IPS-18a (cell line): ENCODE measurements around the gene ITSN1.
"Not testable (repeated sequence)": the region's sequence is repeated elsewhere in the genome, so short reads cannot be mapped to it uniquely, and the experiment has no call there.

Experiments used
- H3K27ac ChIP-seq: one replicate; pipeline ENCODE4 v1.5.1; 2013; ENCODE audit warnings: low read length
- H3K27me3 ChIP-seq: one replicate; pipeline ENCODE4 v1.6.1; 2013; ENCODE audit warnings: mild to moderate bottlenecking, low read length; ENCODE audit not compliant: control insufficient read depth, insufficient read depth
- H3K36me3 ChIP-seq: one replicate; pipeline ENCODE4 v1.6.1; 2013; ENCODE audit warnings: low read depth, low read length; ENCODE audit not compliant: control insufficient read depth
- H3K4me1 ChIP-seq: one replicate; pipeline ENCODE4 v1.6.1; 2013; ENCODE audit warnings: low read depth, low read length; ENCODE audit not compliant: control insufficient read depth
- H3K4me3 ChIP-seq: one replicate; pipeline ENCODE4 v1.5.1; 2013; ENCODE audit warnings: low read length
- H3K9ac ChIP-seq: one replicate; pipeline ENCODE4 v1.6.1; 2013; ENCODE audit warnings: mild to moderate bottlenecking, low read length, moderate library complexity
- H3K9me3 ChIP-seq: one replicate; pipeline ENCODE4 v1.6.1; 2013; ENCODE audit warnings: low read depth, low read length; ENCODE audit not compliant: control insufficient read depth

The ITSN1 gene

GRCh38 chr21:33860332-33860879, 218.1 kb downstream of the ITSN1 start:
- peaks cover 16% of the 10 kb centered on the region for H3K4me1 ChIP-seq
- no peaks in the 10 kb centered on the region for H3K36me3 ChIP-seq
- no peaks in the 10 kb centered on the region for H3K9me3 ChIP-seq
- no peaks in the 10 kb centered on the region for H3K27me3 ChIP-seq
- H3K9ac ChIP-seq, result no peak overlapping the region
- H3K27ac ChIP-seq, result no peak overlapping the region
- H3K4me3 ChIP-seq, result no peak overlapping the region

DNA sequence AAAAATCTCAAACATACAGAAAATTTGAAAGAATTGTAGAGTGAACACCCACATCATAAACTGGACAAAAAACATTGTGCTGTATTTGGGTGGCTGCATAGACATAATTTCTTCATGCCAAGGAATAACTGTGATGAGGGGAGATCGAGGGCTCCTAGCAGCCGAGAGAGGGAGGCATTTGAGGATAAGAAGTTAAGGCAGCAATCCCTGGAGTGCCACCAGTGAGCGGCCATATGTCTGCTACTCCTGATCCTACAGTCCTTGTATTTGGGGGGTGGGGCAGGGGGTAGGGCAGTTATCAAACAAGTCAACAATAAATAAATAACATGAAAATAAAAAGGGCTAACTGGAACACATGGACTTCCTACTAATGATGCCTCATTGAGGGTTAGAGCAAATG, 218.8 kb downstream of the ITSN1 start:
- Histone ChIP-seq H3K9me3 (no peaks in the 10 kb centered on the region), H3K9ac (no peak overlapping the region), H3K4me3 (no peak overlapping the region), H3K27ac (no peak overlapping the region), H3K27me3 (no peaks in the 10 kb centered on the region), H3K4me1 (peaks cover 16% of the 10 kb centered on the region), H3K36me3 (no peaks in the 10 kb centered on the region)

DNA sequence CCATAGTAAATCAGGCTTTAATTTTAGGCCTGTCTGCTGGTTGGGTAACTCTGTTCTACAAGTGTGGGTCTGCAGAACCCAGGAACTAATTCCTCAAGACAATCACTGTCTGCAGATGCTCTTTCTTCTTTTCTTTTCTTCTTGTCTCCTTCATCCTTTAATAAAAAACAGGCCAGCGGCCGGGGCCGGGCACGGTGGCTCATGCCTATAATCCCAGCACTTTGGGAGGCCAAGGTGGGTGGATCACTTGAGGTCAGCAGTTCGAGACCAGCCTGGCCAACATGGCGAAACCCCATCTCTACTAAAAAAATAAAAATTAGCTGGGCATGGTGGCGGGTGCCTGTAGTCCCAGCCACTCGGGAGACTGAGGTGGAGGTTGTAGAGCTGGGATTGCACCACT, 220.9 kb downstream of the ITSN1 start:
- H3K4me1 ChIP-seq, result peaks cover 11% of the 10 kb centered on the region
- H3K9ac ChIP-seq, H3K9me3 ChIP-seq, H3K36me3 ChIP-seq, H3K27ac ChIP-seq, H3K4me3 ChIP-seq, H3K27me3 ChIP-seq: not testable (repeated sequence)

DNA sequence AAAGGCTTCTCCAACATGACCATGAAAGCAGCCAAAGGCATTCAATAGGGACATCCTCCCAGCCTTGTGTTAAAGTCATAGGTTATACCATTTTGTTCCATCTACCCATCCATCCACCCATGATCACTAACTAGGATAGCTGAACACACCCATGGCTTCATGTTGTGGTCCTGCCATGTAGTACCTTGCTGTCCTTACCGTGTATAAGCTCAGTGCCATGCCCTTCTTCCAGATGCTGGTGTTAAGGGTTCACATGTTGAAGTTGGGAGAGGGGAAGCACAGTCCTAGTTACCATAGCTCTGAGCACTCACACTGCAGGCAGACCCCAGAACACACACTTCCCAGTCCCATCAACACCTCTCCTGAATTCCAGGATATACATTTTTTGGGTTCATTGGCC, 221.8 kb downstream of the ITSN1 start:
- peaks cover under 1% of the 10 kb centered on the region for H3K4me1 ChIP-seq
- no peak overlapping the region for H3K9ac ChIP-seq
- H3K9me3 ChIP-seq, result no peaks in the 10 kb centered on the region
- H3K4me3 ChIP-seq, result no peak overlapping the region
- H3K27ac ChIP-seq, result no peak overlapping the region
- H3K36me3 ChIP-seq, result no peaks in the 10 kb centered on the region
- no peaks in the 10 kb centered on the region for H3K27me3 ChIP-seq

DNA sequence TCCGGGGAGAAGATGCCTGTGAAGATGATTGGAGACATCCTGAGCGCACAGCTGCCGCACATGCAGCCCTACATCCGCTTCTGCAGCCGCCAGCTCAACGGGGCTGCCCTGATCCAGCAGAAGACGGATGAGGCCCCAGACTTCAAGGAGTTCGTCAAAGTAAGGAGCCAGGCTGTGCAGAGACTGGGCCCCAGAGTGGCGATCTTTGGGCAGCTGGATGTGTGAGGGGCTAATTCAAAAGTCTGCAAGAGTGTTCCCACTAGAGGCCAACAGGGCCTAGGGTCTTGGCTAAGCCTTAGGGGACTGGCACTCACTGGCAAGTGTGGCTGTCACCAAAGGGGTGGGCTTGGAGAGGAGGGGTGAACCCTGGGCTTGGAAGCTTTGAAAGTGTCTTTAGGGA, 222.9 kb downstream of the ITSN1 start:
- H3K9ac ChIP-seq, result no peak overlapping the region
- no peaks in the 10 kb centered on the region for H3K27me3 ChIP-seq
- no peaks in the 10 kb centered on the region for H3K9me3 ChIP-seq
- H3K36me3 ChIP-seq, result no peaks in the 10 kb centered on the region
- no peaks in the 10 kb centered on the region for H3K4me1 ChIP-seq
- no peak overlapping the region for H3K27ac ChIP-seq
- H3K4me3 ChIP-seq, result no peak overlapping the region

GRCh38 chr21:33865996-33866575, 223.8 kb downstream of the ITSN1 start:
- no peaks in the 10 kb centered on the region for H3K9me3 ChIP-seq
- H3K4me3 ChIP-seq, result no peak overlapping the region
- no peak overlapping the region for H3K27ac ChIP-seq
- H3K36me3 ChIP-seq, result no peaks in the 10 kb centered on the region
- no peaks in the 10 kb centered on the region for H3K27me3 ChIP-seq
- H3K9ac ChIP-seq, result no peak overlapping the region
- H3K4me1 ChIP-seq, result no peaks in the 10 kb centered on the region

DNA sequence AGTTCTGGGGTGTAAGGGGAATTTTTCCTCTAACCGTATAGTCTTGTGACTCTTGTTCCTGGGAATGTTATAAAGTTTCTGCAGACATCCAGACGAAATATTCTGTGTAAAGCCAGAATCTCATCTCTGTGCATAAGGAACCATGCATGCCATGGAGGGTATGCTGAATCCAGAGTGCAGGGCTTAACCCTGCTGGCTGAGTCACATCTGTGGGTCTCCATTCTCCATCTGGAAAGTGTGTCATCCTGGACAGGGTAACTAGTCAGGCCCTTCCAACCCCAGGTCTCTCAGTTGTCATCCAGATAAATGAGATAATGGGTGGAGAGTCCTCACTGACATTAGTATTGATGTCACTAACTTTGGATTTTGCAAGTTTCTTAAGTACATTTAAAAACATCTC, 224.5 kb downstream of the ITSN1 start:
- Histone ChIP-seq H3K9ac (no peak overlapping the region), H3K4me1 (no peaks in the 10 kb centered on the region), H3K9me3 (no peaks in the 10 kb centered on the region), H3K27me3 (no peaks in the 10 kb centered on the region), H3K36me3 (no peaks in the 10 kb centered on the region), H3K4me3 (no peak overlapping the region), H3K27ac (no peak overlapping the region)

DNA sequence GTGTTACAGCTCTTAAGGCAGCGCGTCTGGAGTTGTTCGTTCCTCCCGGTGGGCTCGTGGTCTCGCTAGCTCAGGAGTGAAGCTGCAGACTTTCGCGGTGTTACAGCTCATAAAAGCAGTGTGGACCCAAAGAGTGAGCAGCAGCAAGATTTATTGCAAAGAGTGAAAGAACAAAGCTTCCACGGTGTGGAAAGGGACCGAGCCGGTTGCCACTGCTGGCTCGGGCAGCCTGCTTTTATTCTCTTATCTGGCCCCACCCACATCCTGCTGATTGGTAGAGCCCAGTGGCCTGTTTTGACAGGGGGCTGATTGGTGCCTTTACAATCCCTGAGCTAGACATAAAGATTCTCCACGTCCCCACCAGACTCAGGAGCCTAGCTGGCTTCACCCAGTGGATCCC, 225.6 kb downstream of the ITSN1 start:
- H3K27me3 ChIP-seq, H3K36me3 ChIP-seq, H3K4me1 ChIP-seq, H3K4me3 ChIP-seq, H3K9me3 ChIP-seq, H3K27ac ChIP-seq, H3K9ac ChIP-seq: not testable (repeated sequence)

DNA sequence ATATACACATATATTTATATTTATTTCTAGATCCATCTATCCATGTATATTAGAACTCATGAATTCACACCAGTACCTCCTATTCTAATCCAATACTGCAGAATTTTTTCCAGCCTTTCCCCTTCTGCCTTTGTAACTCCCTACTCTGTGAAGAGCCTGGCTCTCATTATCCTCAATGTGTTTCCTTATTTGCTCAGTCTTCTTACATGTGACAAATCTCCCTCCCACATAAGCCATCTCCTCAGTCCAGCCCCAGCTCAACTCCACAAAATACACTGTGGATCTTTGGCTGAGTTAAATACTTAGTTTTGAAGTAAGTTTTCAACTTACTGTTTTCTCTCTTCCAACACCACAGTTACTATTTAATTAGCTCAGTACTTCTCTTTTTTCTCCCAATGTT, 227.6 kb downstream of the ITSN1 start:
- no peaks in the 10 kb centered on the region for H3K36me3 ChIP-seq
- no peak overlapping the region for H3K4me3 ChIP-seq
- no peak overlapping the region for H3K27ac ChIP-seq
- no peaks in the 10 kb centered on the region for H3K9me3 ChIP-seq
- H3K4me1 ChIP-seq, result no peaks in the 10 kb centered on the region
- no peak overlapping the region for H3K9ac ChIP-seq
- H3K27me3 ChIP-seq, result no peaks in the 10 kb centered on the region

DNA sequence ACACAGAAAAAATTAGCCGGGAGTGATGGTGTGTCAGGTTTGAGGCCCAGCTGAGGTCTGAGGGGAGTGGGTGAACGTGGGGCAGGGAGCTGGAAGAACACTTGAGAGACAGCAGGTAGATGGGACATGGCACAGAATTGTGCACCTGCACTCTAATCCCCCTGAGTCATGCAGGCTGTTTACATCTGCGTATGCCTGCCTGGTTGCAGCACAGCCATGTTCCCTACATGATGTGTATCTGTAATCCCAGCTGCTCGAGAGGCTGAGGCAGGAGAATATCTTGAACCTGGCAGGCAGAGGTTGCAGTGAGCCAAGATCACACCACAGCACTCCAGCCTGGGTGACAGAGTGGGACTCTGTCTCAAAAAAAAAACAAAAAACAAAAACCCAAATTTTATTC, 228.5 kb downstream of the ITSN1 start:
- no peak overlapping the region for H3K4me3 ChIP-seq
- H3K9me3 ChIP-seq, result no peaks in the 10 kb centered on the region
- H3K9ac ChIP-seq, result no peak overlapping the region
- no peak overlapping the region for H3K27ac ChIP-seq
- H3K4me1 ChIP-seq, result no peaks in the 10 kb centered on the region
- no peaks in the 10 kb centered on the region for H3K27me3 ChIP-seq
- H3K36me3 ChIP-seq, result no peaks in the 10 kb centered on the region

GRCh38 chr21:33871171-33871570, 228.9 kb downstream of the ITSN1 start:
- H3K27ac ChIP-seq, result no peak overlapping the region
- no peaks in the 10 kb centered on the region for H3K4me1 ChIP-seq
- no peaks in the 10 kb centered on the region for H3K36me3 ChIP-seq
- no peak overlapping the region for H3K9ac ChIP-seq
- H3K27me3 ChIP-seq, result no peaks in the 10 kb centered on the region
- H3K4me3 ChIP-seq, result no peak overlapping the region
- no peaks in the 10 kb centered on the region for H3K9me3 ChIP-seq

DNA sequence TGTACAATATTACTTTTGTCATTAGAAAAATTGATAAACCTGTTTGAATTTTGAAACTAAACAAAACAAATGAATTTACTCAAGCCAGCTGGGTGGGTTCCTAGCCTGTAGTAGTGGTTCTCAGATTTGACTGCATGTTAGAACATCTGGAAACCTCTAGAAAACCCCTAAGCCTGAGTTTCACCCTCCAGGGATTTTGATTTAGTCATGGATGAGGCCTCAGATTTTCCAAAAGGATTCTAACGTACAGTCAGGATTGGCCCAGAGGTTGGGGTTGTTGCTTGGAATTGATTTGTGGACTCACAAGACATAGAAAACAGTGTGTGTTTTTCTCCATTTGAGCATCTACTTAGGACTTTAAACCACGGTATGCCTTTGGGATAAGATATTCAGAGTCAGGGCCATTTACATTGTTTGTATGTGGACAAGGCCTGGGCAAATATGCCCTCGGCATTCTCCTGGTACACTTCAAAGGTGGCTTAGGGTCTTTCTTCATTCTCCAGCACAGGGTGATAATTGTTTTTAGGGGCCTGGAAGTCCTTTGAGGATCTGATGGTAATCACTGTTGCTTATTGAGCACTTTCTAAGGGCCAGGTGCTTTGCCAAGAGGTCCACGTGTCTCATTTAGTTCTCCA, 230.7 kb downstream of the ITSN1 start:
- H3K4me1 ChIP-seq, result no peaks in the 10 kb centered on the region

More for the DNA sequence above, 230.7 kb downstream of the ITSN1 start:
- Histone ChIP-seq H3K4me3 (no peak overlapping the region), H3K27me3 (no peaks in the 10 kb centered on the region), H3K36me3 (no peaks in the 10 kb centered on the region), H3K27ac (no peak overlapping the region), H3K9me3 (no peaks in the 10 kb centered on the region), H3K9ac (no peak overlapping the region)
